TTC549 (cell line): ENCODE data around the gene YWHAQ.
"Not testable (repeated sequence)": the region's sequence is repeated elsewhere in the genome, so short reads cannot be mapped to it uniquely, and the experiment has no call there.

ENCODE experiments used
- FAIRE-seq: peaks from 2 replicates; lab custom pipeline; 2012; peaks lifted over from hg19 to GRCh38; lab: Jason Lieb, UNC

The YWHAQ gene

DNA sequence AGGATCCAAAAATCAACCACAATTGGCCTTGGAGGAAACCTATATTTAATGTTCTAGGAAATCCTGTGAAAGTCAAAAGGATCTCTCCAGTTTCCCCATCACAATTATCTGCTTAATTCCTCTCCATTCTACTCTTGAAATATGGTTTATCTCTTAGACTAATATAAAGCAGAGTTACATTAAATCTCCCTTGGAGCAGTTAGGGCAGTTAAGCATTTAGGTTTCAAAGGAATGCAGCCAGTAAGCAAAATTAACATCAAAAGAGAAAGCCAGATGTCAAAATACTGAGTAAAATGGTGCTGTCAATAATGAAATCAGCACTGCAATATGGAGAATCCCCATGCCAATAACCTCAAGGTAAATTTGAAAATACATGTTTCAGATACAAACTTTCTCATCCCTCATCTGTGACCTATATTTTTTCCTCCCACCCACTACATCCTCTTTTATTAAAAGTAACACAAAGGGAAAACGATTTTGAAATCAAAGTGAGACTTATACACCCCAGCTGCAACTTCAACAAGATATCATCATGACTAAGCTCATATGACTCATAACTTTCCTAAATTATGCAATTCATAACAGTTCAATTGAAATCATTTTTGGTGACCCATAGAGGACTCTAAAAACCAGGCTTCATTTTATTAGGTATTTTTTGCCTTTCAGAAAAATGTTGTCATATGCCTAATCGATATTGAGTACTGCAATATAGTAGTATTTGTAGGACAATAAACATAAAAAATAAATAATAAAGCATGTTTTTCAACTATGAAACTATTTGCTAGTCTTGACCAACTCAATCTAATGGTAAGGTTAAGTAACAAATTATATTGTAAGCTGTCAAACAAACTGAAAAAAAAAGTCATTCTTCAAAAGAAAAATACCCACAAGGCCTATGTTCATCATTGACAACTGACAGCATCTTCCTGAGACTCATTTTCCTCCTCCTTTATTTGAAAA lies 78.3 kb downstream of the YWHAQ start:
- FAIRE-seq = no peak

DNA sequence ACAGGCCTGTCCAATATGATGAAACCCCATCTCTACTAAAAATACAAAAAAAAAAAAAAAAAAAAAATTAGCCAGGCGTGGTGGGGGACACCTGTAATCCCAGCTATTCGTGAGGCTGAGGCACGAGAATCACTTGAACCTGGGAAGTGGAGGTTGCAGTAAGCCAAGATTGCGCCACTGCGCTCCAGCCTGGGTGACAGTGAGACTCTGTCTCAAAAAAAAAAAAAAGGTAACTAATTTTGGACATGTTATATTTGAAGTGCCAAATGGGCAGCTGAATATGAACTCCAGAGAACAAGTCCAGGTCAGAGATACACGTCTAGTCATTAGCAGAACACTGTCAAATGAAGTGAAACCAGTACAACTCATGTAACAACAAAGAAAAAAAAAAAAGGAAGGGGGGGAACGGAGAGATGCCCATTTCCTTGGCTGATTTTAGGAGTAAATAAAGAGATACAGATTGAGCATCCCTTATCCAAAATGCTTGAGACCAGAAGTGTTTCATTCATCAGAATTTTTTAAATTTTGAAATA lies 79.9 kb downstream of the YWHAQ start:
- not testable (repeated sequence) for FAIRE-seq

DNA sequence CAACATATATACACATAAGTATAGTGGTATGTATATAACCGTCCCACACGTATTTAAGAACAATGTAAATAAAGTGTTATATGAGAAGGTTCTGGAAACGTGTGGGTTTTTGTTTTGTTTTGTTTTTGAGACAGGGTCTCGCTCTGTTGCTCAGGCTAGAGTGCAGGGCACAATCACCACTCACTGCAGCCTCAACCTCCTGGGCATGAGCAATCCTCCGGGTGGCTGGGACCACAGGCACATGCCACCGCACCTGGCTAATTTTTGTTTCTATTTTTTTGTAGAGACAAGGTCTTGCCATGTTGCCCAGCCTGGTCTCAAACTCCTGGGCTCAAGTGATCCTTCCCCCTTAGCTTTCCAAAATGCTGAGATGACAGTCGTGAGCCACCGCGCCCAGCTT lies 81.4 kb downstream of the YWHAQ start:
- no peak for FAIRE-seq

DNA sequence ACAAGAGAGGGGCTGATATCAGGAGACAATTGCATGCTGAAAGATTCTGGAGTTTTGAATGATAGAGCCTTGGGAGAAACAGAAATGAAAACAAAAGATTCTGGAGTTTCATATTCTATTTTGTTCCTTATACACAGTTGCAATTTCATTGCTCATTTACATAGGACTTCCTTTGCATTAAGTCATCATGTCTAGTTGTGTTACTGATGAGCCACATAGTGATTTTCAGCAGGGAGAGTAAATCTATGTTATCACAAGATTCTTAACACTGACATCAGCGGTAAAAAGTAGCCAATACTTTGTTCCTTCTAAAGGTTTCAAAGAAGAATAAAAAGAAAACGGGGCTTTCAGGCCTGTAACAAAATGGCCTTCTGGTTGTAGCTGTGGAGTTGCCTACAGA lies 82.3 kb downstream of the YWHAQ start:
- FAIRE-seq = no peak

DNA sequence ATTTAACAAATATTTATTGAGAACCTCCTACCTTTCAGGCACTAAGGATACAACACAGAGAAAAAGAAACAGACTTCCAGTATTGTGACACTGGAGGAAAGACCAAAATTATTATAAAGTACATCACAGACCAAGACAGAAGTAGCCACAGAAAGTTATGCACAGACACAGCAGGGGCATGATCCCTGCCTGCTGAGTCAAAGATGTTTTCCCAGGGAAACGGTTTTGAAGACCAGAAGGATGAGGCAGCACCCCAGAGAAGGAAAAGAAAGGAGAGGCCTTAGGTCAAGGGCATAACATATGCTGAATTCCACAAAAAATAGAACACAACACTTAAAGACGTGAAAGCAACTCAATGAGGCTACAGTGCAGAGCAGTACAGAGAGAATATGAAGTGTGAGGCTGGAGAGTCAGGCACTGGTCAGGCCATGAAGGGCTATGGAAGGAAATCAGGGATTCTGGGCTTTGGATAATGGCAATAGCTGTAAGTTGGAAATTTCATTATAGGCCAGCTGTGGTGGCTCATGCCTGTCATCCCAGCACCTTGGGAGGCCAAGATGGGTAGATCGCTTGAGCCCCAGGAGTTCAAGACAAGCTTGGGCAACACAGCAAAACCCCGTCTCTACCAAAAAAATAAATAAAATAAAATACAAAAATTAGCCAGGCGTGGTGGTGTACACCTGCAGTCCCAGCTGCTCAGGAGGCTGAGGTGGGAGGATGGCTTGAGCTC lies 83.4 kb downstream of the YWHAQ start:
- FAIRE-seq = no peak

DNA sequence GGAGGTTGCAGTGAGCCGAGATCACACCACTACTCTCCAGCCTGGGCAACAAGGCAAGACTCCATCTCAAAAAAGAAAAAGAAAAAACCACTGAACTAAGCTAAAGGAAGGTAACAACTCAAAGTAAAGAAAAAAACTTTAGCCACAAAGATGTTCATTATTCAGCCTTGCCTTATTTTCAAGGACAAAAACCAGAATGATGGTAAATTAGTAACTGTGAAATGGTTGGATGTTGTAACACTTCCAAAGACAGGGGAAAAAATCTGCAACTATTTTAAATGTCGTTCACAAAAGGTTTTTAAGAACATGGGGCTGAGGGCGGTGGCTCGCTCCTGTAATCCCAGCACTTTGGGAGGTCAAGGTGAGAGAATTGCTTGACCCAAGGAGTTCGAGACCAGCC lies 85.3 kb downstream of the YWHAQ start:
- no peak for FAIRE-seq

DNA sequence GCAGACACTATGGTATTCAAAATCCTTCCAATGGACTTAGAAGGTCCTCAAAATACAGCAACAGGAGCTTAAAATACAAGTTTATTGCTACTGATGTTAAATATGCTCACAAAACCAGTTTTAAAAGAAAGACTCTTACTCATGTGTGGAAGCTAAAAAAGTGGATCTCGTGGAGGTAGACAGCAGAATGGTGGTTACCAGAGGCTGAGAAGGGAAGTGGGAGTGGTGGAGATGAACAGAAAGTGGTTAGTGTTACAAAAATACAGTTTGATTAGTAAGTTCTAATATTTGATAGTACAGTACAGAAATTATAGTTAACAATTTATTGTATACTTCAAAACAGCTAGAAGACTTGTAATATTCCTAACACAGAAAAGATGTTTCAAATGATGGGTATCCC lies 87.2 kb downstream of the YWHAQ start:
- FAIRE-seq = no peak

DNA sequence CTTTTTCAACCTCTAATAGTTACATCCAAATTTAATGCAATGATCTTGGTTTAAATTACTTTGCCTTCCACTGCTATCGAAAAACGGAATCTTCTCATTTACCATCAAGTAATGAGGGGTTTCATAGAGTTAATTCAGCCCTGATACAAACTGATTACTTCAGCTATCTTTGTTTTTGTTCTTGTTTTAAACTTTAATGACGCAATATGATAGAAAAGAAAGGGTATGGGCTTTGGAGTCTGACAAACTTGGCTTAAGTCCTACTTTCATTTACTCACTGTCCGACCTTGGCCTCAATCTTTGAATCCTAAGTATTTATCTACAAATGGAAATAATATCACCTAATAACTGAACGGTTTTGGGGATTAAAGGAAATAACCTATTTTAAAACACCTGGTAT lies 91.3 kb downstream of the YWHAQ start:
- no peak for FAIRE-seq

DNA sequence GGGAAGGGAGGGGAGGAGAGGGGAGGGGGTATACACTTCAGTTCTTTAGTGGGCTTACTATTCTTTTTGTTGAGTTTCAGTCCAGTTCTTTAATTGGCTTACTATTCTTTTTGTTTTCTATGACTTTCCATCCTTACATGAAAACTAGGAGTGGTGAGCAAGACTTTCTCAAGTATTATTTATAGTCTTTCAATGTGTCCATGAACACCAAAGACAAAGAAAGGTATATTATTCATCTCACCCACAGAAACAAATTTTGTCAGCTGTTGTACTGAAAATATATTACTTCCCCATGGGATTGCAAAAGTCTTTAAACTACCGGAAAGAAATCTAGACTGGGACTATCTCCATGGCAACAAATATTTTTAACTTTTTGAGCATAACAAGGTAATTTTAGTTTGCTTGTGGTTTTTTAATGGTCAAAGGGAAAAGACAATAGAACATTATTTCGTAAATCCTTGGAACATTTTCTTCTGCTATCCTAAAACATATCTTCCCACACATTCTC lies 92.7 kb downstream of the YWHAQ start:
- no peak for FAIRE-seq

DNA sequence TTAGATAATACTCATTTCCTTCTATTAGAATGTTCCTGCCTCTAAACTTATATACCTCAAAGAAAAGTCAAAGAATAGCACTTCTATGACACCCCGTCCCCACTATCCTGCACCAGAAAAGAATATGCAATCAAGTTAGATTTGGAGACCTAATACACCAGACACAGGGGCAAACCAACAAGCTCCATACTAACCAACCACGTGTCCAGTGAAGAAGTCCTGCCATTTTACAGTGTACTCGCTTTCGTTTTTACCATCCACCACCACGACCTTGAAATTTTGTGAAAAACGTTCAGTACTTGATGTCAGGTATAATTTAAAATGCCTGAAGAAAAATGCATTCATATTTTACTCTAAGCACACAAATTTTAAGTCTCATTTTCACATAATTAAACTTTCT lies 94.3 kb downstream of the YWHAQ start:
- FAIRE-seq = no peak

DNA sequence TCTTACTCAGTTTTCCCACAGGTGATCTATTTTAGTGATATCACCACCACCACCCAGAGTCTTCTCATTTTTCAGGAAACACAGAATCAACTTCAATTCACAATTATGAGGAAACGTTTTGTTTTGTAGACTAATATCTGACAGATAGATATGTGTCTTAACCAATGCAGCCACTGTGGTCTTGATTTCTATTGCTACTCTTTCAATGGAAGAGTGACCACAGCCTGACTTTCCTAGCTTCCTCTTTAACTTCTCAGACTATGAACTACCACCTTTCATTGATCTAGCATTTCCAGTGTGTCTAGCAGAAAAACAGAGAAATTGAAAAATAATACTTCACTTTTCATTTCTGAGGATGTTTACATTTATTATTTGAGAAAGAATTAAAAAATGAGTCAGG lies 95.6 kb downstream of the YWHAQ start:
- FAIRE-seq = no peak
